K562 (cell line): ENCODE data around the gene CRLF1. TPM values are rescaled to one million over a fixed set of nuclear protein-coding genes. Genes with fewer than 3 reads are reported as not detected.
A peak's percentile ranks its signal among the peaks of the same experiment; 100 is the strongest.

Source experiments
- ARID1B ChIP-seq: fragments of 450-650 bp; IDR thresholded peaks from 2 replicates; pipeline ENCODE4 v1.6.1; 2016; ENCODE audit warnings: antibody characterized with exemption, mild to moderate bottlenecking, inconsistent platforms
- BACH1 ChIP-seq: fragments of 200-800 bp; sonication (Bioruptor generic); IDR thresholded peaks from 2 replicates; pipeline ENCODE4 v1.6.1; 2016; ENCODE audit warnings: missing genetic modification characterization, missing compliant biosample characterization
- CCNT2 ChIP-seq: IDR thresholded peaks from 2 replicates; pipeline ENCODE4 v1.6.1; 2011; ENCODE audit warnings: borderline replicate concordance, low read depth, mild to moderate bottlenecking, moderate library complexity, mixed read lengths, low read length; ENCODE audit not compliant: insufficient read length; ENCODE audit errors: extremely low read depth
- FOXJ2 ChIP-seq: fragments of 200-800 bp; sonication (Bioruptor generic); IDR thresholded peaks from 2 replicates; pipeline ENCODE4 v1.6.1; 2016; ENCODE audit warnings: missing genetic modification characterization, missing compliant biosample characterization
- KLF1 ChIP-seq: fragments of 450-650 bp; IDR thresholded peaks from 2 replicates; pipeline ENCODE4 v1.6.1; 2016; ENCODE audit warnings: missing genetic modification characterization, missing compliant biosample characterization
- KLF16 ChIP-seq: IDR thresholded peaks from 2 replicates; pipeline ENCODE4 v1.6.1; 2016; ENCODE audit warnings: antibody characterized with exemption
- NCOR1 ChIP-seq: fragments of 450-650 bp; IDR thresholded peaks from 2 replicates; pipeline ENCODE4 v1.6.1; 2016; ENCODE audit warnings: mild to moderate bottlenecking, moderate library complexity
- NFIC ChIP-seq: fragments of 450-650 bp; IDR thresholded peaks from 2 replicates; pipeline ENCODE4 v1.6.1; 2017; ENCODE audit warnings: mild to moderate bottlenecking, inconsistent platforms
- NR1H2 ChIP-seq: sonication (generic); formaldehyde crosslinking; IDR thresholded peaks from 2 replicates; pipeline ENCODE4 v1.4.0; 2020; ENCODE audit warnings: mild to moderate bottlenecking, missing genetic modification reagents
- RBM34 ChIP-seq: fragments of 200-400 bp; formaldehyde crosslinking; IDR thresholded peaks from 2 replicates; pipeline ENCODE4 v1.6.1; 2018; ENCODE audit warnings: low read length, borderline replicate concordance; ENCODE audit not compliant: insufficient read depth
- RCOR1 ChIP-seq, 2 experiments: IDR thresholded peaks; 2 replicates each; pipeline ENCODE4 v1.6.1; 2012; ENCODE audit warnings: low read depth in 2 of 2, low read length in 2 of 2, borderline replicate concordance in 1 of 2, improper control_type of control experiment in 1 of 2
- ZNF175 ChIP-seq: fragments of 200-800 bp; sonication (Bioruptor generic); IDR thresholded peaks from 2 replicates; pipeline ENCODE4 v1.6.1; 2016; ENCODE audit warnings: low read depth, mild to moderate bottlenecking, missing genetic modification characterization, missing compliant biosample characterization
- ZNF212 ChIP-seq: fragments of 450-650 bp; formaldehyde crosslinking; IDR thresholded peaks from 2 replicates; pipeline ENCODE4 v1.4.0; 2020; ENCODE audit warnings: mild to moderate bottlenecking
- ZNF324 ChIP-seq: fragments of 250-450 bp; sonication (Bioruptor Pico); IDR thresholded peaks from 2 replicates; pipeline ENCODE4 v1.4.0; 2020; ENCODE audit warnings: mild to moderate bottlenecking
- ZNF699 ChIP-seq: fragments of 250-450 bp; sonication (Bioruptor Pico); IDR thresholded peaks from 2 replicates; pipeline ENCODE4 v1.8.0; 2021; ENCODE audit warnings: mild to moderate bottlenecking, moderate library complexity; ENCODE audit not compliant: insufficient replicate concordance
- polyA plus RNA-seq, 8 experiments: library from polyadenylated mRNA; depleted of rRNA in 4 of 8; stranded (reverse) in 5 of 8; unstranded in 3 of 8; fragments of >200 nt; fragmentation: Nextera tagmentation in 2 of 8; fragmentation: Illumina TruSeq in 1 of 8; extraction: Ambion mirVana in 2 of 8; extraction: Trizol in 1 of 8; gene quantifications; 2 replicates each; pipeline versions ENCODE4 v1.2.1 to v1.2.3, GENCODE V29; 2011 to 2014; ENCODE audit warnings: inconsistent platforms in 1 of 8, missing spikeins in 1 of 8
- total RNA-seq, 7 experiments: library from RNA; depleted of rRNA in 6 of 7; stranded (reverse); fragments of >200 nt in 6 of 7; fragmentation: Illumina TruSeq in 2 of 7; extraction: Trizol in 2 of 7; gene quantifications; 2 replicates each; pipeline versions ENCODE4 v1.2.1 to v1.2.3, GENCODE V29; 2011 to 2021; ENCODE audit warnings: low replicate concordance in 1 of 7
- TF ChIP-seq, protein P1 (sequence below): sonication (generic); formaldehyde crosslinking; IDR thresholded peaks from 2 replicates; pipeline ENCODE4 v1.8.1; 2022; ENCODE audit warnings: missing genetic modification reagents
- TF ChIP-seq, protein P2 (sequence below): sonication (generic); formaldehyde crosslinking; IDR thresholded peaks from 2 replicates; pipeline ENCODE4 v1.8.0; 2022; ENCODE audit warnings: mild to moderate bottlenecking, missing genetic modification reagents, borderline replicate concordance
- TF ChIP-seq, protein P3 (sequence below): fragments of 250-450 bp; sonication (Bioruptor Pico); IDR thresholded peaks from 2 replicates; pipeline ENCODE4 v1.9.0; 2021; ENCODE audit warnings: mild to moderate bottlenecking, inconsistent platforms
- TF ChIP-seq, protein P4 (sequence below): sonication (generic); formaldehyde crosslinking; IDR thresholded peaks from 2 replicates; pipeline ENCODE4 v1.8.1; 2022; ENCODE audit warnings: missing genetic modification reagents
- TF ChIP-seq, protein P5 (sequence below): sonication (generic); formaldehyde crosslinking; IDR thresholded peaks from 2 replicates; pipeline ENCODE4 v1.8.0; 2022; ENCODE audit warnings: mild to moderate bottlenecking, low read depth, missing genetic modification reagents

CRLF1 gene
- total and polyA plus RNA-seq, 9 of the 15 experiments (the other 6 are each of a cell fraction or from before 2014, with no cell fraction given) = 0.85 to 3.6 (median 1.7) TPM

DNA sequence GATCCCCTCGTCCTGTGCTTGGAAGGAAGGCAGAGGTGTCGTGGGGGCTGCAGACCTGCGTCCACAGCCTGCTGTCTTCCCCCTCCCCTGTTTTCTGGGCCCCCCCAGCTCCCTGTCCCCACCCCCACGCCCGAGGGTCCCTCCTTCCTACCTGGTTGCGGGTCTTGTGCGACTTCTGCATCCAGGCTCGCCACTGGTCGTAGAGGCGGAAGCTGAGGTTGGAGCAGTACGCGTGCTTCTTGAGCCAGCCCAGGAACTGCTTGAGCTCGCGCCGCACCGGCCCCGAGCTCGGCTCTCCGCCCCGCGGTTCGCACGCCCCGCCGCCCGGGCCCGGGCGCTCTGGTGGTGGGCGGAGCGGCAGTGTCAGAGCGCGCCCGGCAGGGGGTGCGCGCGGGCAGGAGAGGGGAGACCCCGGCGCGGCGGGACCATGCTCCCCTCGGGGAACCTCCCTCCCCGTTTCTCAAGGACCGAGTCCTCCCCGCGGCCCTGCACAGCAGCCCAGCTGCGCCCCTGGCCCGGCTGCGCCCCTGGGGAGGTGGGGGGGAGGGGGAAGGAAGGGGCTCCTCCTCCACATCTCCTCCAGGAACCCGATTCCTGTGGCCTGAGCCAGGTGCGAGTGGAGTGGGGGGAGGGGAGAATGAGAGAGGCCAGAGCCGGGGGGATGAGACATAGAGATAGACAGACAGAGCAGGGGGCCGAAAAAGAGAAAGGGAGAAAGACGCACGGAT, 12.3 kb downstream of the CRLF1 start (continued):
- TF ChIP-seq ZNF175 (CRISPR knock-in tag) (no peak), ZNF212 (CRISPR knock-in tag) (no peak), BACH1 (tag) (no peak), NCOR1 (no peak), CCNT2 (peak; percentile 91), RBM34 (no peak), FOXJ2 (tag) (no peak), RCOR1 (IDR thresholded peaks at IDR 0.05; ENCODE audit: borderline replicate concordance in 1 of 2, low read depth in 2 of 2, low read length in 2 of 2) (peak in 1 of 2 experiments; percentile 66; a peak in 2 of 4 replicates), ARID1B (0 out of 2 replicates have a peak, but pooled peaks have one; percentile 7), ZNF699 (CRISPR knock-in tag) (no peak), NFIC (no peak), NR1H2 (no peak), KLF1 (tag) (no peak), KLF16 (peak; percentile 54; the same call in 1 of the 2 replicates), ZNF324 (CRISPR knock-in tag) (no peak)
- TF ChIP-seq, protein P1, sequence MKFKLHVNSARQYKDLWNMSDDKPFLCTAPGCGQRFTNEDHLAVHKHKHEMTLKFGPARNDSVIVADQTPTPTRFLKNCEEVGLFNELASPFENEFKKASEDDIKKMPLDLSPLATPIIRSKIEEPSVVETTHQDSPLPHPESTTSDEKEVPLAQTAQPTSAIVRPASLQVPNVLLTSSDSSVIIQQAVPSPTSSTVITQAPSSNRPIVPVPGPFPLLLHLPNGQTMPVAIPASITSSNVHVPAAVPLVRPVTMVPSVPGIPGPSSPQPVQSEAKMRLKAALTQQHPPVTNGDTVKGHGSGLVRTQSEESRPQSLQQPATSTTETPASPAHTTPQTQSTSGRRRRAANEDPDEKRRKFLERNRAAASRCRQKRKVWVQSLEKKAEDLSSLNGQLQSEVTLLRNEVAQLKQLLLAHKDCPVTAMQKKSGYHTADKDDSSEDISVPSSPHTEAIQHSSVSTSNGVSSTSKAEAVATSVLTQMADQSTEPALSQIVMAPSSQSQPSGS (CRISPR knock-in tag) = no peak
- TF ChIP-seq, protein P2, sequence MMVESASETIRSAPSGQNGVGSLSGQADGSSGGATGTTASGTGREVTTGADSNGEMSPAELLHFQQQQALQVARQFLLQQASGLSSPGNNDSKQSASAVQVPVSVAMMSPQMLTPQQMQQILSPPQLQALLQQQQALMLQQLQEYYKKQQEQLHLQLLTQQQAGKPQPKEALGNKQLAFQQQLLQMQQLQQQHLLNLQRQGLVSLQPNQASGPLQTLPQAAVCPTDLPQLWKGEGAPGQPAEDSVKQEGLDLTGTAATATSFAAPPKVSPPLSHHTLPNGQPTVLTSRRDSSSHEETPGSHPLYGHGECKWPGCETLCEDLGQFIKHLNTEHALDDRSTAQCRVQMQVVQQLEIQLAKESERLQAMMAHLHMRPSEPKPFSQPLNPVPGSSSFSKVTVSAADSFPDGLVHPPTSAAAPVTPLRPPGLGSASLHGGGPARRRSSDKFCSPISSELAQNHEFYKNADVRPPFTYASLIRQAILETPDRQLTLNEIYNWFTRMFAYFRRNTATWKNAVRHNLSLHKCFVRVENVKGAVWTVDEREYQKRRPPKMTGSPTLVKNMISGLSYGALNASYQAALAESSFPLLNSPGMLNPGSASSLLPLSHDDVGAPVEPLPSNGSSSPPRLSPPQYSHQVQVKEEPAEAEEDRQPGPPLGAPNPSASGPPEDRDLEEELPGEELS (CRISPR knock-in tag) = no peak
- TF ChIP-seq, protein P3, sequence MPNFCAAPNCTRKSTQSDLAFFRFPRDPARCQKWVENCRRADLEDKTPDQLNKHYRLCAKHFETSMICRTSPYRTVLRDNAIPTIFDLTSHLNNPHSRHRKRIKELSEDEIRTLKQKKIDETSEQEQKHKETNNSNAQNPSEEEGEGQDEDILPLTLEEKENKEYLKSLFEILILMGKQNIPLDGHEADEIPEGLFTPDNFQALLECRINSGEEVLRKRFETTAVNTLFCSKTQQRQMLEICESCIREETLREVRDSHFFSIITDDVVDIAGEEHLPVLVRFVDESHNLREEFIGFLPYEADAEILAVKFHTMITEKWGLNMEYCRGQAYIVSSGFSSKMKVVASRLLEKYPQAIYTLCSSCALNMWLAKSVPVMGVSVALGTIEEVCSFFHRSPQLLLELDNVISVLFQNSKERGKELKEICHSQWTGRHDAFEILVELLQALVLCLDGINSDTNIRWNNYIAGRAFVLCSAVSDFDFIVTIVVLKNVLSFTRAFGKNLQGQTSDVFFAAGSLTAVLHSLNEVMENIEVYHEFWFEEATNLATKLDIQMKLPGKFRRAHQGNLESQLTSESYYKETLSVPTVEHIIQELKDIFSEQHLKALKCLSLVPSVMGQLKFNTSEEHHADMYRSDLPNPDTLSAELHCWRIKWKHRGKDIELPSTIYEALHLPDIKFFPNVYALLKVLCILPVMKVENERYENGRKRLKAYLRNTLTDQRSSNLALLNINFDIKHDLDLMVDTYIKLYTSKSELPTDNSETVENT (CRISPR knock-in tag) = peak; percentile 37; the same call in 1 of the 2 replicates
- TF ChIP-seq, protein P4, sequence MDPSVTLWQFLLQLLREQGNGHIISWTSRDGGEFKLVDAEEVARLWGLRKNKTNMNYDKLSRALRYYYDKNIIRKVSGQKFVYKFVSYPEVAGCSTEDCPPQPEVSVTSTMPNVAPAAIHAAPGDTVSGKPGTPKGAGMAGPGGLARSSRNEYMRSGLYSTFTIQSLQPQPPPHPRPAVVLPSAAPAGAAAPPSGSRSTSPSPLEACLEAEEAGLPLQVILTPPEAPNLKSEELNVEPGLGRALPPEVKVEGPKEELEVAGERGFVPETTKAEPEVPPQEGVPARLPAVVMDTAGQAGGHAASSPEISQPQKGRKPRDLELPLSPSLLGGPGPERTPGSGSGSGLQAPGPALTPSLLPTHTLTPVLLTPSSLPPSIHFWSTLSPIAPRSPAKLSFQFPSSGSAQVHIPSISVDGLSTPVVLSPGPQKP (CRISPR knock-in tag) = no peak
- TF ChIP-seq, protein P5, sequence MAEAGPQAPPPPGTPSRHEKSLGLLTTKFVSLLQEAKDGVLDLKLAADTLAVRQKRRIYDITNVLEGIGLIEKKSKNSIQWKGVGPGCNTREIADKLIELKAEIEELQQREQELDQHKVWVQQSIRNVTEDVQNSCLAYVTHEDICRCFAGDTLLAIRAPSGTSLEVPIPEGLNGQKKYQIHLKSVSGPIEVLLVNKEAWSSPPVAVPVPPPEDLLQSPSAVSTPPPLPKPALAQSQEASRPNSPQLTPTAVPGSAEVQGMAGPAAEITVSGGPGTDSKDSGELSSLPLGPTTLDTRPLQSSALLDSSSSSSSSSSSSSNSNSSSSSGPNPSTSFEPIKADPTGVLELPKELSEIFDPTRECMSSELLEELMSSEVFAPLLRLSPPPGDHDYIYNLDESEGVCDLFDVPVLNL (CRISPR knock-in tag) = no peak
